Measurements from ENCODE around the gene TIMP1.

The TIMP1 gene

DNA sequence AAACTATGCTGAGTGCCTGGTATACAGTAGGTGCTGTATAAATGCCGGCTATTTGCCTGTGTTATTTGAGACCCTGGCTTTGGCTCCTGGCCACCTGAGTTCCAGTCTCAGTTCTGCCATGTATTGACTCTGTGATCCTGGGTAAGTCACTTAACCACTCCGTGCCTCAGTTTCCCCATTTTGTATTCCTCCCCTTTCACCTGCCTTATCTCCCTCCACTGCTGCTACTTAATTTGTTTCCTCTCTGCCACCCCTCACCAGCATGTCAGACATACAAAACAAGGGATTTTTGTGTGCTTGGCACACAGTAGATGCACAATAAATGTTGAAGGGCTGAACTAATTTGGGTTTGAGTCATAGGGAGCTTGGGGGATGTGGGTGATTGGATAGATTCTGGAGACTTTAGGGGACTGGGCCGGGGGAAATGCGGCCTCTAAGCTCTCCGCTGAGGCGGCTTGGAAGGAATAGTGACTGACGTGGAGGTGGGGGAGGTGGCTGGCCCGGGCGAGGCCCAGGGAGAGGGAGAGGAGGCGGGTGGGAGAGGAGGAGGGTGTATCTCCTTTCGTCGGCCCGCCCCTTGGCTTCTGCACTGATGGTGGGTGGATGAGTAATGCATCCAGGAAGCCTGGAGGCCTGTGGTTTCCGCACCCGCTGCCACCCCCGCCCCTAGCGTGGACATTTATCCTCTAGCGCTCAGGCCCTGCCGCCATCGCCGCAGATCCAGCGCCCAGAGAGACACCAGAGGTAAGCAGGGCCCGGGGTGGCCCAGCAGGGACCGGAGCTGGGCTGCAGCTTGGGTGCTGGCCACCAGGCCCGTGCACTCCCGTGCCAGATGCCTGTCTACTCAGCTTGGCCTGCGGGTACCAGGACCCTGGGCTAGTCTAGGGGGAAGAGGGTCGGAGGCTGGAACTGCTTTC lies at the start of gene TIMP1:
Gene TIMP1, plus strand, starts transcription at position 706 of the 917 bp plus-strand sequence. CDS start 980 bp downstream, outside the sequence.
- DNase-seq (ENCODE audit: low read depth in 3 of 3, low spot score in 1 of 3), result peak; percentile 41 to 55 (median 53)

DNA sequence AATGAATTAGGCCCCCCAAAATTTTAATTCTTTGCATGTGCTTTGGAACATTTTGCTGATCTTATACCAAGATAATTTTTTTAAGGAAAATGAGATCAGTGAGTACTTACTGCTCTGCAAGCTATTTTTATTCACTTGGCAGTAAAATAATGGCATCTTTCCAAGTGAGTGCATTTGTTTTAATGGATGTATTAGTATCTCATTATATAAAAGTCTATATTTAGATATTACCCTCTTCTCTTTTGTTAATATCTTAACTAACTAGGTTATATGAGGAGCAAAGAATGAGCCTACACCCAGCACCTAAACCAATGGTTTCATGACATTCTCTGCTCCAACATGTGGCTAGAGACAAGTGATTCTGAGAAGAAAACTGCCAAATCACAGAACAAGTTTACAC lies 42.4 kb upstream of the TIMP1 start:
- no peak for DNase-seq (ENCODE audit: low read depth in 3 of 3, low spot score in 1 of 3)

DNA sequence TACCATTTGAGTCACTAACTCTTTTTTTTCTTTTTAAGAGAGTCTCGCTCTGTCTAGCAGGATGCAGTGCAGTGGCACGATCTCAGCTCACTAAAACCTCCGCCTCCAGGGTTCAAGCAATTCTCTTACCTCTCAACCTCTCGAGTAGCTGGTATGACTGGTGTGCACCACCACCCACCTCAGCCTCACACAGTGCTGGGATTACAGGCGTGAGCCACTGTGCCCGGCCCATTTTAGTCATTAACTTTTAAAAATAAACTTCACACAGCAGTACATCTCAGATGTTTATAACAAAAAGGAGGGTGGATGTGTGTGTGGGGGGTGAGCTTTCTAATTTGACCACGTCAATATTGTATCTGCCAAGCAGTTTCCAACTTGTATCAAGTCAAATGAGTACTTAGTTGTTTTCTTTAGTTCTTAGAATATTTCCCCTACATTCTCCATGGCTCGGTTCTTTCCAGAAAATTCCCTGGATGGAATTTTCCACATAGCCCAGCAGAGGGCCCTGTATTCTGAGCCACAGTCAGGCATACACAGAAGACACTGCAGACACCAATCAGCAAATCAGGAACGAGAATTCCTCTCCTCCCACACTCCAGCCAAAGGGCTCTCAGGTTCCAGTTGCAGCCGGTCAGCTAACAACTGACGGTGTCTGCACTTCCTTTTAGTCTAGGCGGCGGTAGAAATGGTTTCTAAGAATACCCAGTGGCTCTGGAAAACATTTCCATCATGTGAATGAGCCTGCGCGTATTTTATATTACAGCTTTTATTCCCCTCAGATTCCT lies 41.3 kb upstream of the TIMP1 start:
- DNase-seq (ENCODE audit: low read depth in 3 of 3, low spot score in 1 of 3), result no peak

DNA sequence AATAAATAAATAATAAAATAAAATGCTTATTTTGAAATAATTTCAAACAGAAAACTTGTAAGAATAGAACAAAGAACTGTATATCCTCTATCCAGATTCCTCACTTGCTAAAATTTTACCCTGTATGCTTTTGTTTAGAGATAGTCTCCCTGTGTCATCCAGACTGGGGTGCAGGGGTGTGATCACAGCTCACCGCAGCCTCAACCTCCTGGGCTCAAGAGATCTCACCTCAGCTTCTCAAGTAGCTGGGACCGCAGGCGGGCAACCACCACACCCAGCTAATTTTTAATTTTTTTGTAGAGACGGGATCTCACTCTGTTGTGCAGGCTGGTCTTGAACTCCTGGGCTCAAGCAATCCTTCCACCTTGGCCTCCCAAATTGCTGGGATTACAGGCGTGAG lies 38.7 kb upstream of the TIMP1 start:
- DNase-seq (ENCODE audit: low read depth in 3 of 3, low spot score in 1 of 3), result no peak

DNA sequence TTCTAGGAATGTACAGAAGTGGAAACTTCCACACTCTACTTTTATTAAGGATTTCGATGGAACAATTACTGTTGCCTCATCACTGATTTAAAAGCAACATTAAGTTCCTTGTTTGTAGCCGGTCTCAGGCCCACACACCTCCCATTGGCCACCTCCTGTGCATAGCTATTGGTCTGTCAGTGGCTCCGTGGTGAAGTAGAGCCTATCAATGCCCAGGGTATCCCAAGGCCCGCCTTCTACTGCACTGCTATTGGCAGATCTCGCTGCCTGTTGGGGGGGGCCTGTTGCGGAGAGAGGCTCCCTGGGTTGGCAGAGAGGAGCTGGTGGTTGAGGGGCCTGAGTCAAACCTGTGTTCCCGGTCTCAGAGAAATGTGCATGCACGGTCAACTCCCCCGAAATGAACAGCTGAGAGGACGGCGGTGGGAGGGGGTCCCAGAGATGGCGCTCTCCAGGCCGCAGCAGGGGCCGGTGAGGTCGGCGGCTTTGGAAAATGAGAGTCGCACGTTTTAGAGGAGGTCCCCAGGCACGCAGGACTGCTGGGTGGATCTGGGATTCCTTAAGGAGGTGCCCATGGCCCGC lies 26.1 kb upstream of the TIMP1 start:
- peak; percentile 54 to 62 (median 57) for DNase-seq (ENCODE audit: low read depth in 3 of 3, low spot score in 1 of 3)

DNA sequence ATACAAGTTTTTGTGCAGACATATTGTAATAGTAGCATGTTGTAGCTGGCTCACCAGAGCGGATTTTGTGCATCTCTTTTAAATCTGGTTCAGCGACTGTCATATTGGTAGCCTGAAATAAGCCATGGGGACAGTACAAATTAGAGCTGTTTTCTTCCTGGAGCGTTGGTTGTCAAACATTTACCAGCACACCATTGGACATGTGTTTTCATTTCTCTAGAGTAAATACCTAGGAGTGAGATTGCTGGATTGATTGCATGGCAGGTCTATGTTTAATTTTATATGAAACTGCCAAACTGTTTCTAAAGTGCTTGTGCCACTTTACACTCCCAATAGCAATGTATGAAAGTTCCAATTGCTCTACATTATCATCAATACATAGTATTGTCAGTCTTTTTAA lies 23.8 kb upstream of the TIMP1 start:
- no peak for DNase-seq (ENCODE audit: low read depth in 3 of 3, low spot score in 1 of 3)

DNA sequence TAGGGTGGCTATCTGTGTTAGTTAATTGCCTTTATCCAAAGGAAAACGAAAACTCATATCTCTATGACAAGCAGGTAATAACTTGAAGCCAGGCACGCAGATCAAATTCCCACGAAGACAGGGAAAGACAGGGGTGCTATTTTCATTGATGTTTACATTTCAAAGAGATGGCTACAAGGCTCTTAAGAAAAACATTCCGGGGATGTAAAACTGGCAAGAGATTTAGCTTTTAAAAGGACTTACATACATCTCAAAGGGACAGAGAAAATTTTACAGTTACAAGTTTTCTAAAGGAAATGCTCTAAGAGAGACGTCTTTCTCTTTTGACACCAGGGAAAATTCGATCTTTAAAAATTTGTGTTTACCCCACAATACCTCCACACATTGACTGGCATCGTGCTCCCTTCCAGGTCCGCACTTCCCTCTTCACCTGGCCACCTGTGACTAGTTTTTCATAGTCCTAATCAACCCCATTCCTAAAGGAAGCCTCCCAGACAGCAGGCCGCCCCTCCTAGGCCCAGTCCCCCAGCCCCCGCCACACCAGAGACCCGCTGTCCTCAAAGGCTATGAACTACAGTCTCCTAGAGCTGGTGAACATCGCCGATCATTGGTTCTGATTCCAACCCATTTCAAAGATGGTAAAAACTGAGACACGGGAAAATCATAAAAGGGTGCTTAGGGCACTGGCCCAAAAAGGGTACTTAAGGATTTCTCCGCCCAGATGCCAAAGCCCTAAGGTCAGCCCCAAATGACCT lies 21.9 kb upstream of the TIMP1 start:
- no peak for DNase-seq (ENCODE audit: low read depth in 3 of 3, low spot score in 1 of 3)

DNA sequence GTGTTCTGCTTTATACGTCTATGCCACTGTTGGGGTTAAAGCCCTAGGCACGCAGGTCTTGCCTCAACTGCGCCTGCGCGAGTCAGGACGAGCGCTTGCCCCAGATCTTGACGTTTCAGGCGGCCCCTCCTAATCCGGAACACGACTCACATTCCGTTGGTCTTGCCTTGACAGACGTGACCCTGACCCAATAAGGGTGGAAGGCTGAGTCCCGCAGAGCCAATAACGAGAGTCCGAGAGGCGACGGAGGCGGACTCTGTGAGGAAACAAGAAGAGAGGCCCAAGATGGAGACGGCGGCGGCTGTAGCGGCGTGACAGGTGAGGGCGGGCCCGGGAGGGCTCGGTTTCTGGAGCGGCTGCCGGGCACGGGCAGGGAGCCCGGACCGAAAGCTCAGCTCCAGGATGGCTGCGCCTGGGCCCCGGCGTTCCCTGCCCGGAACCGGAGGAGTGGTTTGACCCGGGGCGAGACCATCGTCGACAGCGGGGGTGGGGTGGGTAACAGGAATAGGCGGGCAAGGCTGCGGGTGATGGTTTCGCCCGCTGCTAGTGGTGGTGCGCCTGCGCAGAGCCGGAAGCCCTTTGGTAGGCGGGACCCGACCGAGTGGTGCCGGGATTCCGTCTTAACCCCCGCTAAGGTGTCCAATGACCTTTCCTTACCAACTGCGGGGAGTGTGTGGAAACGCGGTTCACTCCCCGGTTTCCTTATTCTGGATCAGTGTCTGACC lies 21.1 kb upstream of the TIMP1 start, which contains the start of gene ARAF:
Gene ARAF, plus strand, starts transcription at position 272 of the 725 bp plus-strand sequence. CDS start 1,763 bp downstream, outside the sequence.
- DNase-seq (ENCODE audit: low read depth in 3 of 3, low spot score in 1 of 3), result peak; percentile 76 to 95 (median 89)

DNA sequence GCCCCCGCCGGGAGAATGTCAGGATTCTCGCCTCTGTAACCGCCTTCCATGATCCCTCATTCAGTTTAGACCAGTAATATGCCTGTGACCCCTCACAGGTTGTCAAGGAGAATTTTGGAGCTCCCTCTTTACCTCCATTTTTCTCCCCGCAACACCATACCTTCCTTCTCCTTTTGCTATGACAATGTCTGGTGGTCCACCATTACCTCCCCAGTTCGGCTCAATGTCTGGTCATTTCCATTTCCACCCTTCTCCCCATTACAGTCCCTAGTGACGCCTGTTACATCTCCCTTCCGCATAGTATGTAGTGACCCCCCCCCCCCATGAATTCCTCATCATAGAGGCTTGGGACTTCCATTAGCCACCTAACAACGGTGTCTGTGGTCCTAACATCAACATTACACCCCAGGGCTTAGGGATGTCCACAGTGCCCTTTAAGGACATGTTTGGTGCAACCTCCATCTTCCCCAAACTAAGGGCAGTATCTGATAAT lies 20.5 kb upstream of the TIMP1 start:
- DNase-seq (ENCODE audit: low read depth in 3 of 3, low spot score in 1 of 3), result no peak

DNA sequence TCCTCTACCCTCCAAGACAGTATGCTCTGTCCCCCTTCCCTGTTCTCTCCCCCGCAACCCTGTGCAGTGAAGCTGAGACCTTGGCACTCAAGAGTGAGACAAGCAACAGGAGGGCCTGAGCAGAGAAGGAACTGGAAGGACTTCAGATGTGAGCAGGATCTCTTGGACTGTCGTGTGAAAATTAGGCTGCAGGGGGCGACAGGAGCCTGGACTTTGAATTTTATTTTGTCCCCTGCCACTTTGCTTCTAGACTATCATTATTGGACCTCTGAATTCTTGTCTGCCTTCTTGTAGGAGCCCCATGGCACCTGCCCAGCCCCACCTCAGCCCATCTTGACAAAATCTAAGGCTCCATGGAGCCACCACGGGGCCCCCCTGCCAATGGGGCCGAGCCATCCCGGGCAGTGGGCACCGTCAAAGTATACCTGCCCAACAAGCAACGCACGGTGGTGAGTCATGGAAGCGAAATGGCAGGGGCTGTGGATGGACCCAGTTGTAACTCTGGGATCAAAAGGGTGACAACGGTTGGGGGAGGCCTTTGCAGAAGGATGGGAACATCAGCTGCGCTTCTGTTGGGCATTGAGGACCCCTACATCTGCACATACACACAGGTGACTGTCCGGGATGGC lies 19.5 kb upstream of the TIMP1 start:
- no peak for DNase-seq (ENCODE audit: low read depth in 3 of 3, low spot score in 1 of 3)

DNA sequence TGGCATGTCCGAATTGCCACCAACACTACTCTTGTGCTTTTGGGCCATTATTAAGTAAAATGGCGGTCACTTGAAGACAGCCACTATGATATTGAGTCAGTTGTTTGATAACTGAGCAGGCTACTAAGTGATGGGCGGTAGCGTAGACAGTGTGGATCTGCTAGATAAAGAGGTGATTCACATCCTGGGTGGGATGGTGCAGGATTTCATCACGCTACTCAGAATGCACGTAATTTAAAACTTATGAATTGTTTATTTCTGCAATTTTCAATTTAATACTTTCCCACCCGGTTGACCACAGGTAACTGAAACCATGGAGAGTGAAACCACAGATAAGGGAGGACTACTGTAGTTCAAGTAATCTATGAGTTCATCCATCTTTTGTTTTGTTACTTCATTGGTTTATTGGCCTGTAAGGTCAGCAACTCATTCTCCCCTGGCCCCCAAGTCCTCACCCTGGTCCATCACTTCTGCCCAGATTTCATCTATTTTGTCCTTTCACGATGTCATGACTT lies 18.4 kb upstream of the TIMP1 start:
- no peak for DNase-seq (ENCODE audit: low read depth in 3 of 3, low spot score in 1 of 3)

DNA sequence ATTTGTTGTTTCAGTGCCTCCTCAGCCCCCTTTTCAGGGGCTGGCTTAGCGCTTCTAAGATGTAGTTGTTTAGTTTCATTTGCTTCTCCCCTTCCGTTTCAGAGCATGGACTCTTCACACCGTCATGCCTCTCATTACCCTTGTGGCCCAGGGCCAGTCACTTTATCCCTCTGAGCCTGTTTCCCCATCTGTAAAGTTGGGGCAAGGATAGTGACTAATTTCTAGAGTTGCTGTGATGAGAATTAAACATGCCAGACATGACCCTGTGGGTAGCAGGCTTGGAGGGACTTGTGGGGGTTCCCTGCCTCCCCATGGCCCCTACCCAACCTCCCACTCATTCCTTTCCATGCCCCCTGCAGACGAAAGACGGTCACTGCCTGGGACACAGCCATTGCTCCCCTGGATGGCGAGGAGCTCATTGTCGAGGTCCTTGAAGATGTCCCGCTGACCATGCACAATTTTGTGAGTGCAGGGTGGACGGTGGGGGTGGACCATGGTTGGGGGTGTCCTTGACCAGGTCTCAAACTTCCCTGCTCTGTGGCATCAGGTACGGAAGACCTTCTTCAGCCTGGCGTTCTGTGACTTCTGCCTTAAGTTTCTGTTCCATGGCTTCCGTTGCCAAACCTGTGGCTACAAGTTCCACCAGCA lies 17.7 kb upstream of the TIMP1 start:
- no peak for DNase-seq (ENCODE audit: low read depth in 3 of 3, low spot score in 1 of 3)

DNA sequence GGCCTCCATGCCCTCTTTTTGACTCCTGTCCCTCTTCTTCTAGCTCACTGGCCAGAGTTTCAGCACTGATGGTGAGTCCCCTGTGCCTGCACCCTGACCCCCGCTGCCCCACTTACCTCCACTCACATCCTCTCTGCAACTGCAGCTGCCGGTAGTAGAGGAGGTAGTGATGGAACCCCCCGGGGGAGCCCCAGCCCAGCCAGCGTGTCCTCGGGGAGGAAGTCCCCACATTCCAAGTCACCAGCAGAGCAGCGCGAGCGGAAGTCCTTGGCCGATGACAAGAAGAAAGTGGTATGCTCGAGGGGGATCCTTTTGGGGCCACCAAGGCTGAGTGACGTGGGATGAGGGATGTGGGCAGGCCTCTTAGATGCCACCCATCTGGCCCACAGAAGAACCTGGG lies 15.4 kb upstream of the TIMP1 start:
- no peak for DNase-seq (ENCODE audit: low read depth in 3 of 3, low spot score in 1 of 3)

DNA sequence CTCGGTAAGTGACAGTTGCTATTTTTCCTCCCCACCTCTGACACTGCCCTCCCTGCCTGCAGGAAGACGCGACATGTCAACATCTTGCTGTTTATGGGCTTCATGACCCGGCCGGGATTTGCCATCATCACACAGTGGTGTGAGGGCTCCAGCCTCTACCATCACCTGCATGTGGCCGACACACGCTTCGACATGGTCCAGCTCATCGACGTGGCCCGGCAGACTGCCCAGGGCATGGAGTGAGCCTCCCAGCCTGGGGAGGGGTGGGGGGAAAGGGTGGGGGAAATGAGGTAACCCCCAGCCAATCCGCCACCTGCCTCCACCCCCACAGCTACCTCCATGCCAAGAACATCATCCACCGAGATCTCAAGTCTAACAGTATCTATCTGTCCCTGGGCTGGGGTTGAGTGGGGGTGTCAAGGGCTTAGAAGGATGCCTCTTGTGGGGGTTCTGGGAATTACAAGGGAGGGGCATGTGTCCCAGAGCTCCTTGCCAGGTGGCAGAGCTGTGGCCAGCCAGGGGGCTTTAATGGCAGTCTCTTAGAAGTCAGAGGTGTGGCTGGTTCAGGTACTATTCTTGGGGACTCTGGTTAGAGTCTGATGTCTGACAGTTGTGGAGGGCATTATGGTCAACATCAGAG lies 13.5 kb upstream of the TIMP1 start:
- no peak for DNase-seq (ENCODE audit: low read depth in 3 of 3, low spot score in 1 of 3)

DNA sequence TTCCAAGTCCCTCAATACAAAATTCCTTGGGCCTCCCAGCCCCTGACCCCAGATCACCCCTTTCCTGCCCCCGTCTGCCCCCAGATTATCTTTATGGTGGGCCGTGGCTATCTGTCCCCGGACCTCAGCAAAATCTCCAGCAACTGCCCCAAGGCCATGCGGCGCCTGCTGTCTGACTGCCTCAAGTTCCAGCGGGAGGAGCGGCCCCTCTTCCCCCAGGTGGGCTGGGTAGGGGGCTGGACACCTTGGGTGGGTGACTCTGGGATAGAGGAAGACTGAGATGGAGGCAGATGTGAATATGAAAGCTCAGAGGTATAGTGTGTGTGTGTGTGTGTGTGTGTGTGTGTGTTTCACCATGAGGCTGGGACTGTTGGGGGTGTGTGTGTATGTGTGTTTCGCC lies 11.4 kb upstream of the TIMP1 start:
- DNase-seq (ENCODE audit: low read depth in 3 of 3, low spot score in 1 of 3), result no peak

DNA sequence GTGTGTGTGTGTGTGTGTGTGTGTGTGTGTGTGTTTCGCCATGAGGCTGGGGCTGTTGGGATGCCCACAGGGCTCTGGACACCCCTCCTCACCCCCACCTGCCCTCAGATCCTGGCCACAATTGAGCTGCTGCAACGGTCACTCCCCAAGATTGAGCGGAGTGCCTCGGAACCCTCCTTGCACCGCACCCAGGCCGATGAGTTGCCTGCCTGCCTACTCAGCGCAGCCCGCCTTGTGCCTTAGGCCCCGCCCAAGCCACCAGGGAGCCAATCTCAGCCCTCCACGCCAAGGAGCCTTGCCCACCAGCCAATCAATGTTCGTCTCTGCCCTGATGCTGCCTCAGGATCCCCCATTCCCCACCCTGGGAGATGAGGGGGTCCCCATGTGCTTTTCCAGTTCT lies 11.0 kb upstream of the TIMP1 start:
- DNase-seq (ENCODE audit: low read depth in 3 of 3, low spot score in 1 of 3), result no peak

DNA sequence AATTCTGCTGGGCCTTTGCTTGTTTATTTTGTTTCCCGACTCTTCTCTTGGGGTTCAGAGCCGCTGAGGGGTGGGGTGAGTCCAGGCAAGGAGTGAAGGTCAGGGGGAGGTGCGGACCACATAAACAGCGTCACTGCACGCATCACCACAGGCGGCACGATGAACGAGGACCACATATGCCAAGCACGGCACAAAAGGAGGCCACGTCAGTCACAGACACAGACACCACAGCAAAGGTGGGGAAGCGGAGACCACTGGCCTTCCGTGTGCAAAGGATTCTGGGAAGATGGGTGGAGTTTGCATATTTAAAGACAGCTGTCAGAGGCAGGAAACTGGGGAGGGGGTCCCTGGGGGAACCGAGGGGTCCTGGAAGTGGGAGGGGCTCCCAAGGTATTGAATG lies 10.3 kb upstream of the TIMP1 start:
- no peak for DNase-seq (ENCODE audit: low read depth in 3 of 3, low spot score in 1 of 3)

DNA sequence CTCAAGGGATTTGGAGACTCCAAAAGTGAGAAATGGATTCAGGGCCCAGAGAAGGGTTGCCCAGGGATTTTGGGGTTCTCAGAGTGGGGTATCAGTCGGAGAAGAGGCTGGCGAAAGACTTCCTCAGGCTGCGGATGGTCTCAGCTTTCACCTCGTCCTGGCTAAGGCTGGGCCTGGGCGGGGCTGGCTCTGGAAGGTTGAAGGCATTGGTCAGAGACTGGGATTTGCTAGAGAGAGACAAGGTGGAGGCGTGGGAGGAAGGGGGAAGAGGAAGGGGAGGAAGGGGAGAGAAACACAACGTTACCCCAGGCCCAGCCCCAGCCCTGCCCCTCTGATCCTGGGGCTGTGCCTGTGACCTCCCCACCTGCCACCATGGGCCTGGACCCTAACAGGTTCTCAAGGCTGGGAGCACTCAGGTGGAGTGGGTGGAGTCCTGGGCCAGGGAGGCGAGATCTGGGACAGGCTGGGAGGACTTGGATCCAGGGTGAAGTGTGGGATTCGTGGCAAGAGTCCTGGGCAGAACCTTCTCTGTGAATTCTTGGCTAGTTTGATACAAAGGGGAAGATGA lies 9.4 kb upstream of the TIMP1 start:
- no peak for DNase-seq (ENCODE audit: low read depth in 3 of 3, low spot score in 1 of 3)

Data from stimulated activated CD4-positive, alpha-beta T cell treated with anti-CD3 and anti-CD28 coated beads, TNF-alpha, amount 100 ng/mL, for 1 hour (primary cell).